HL-60 (cell line): ENCODE data around the gene WRNIP1.

ENCODE experiments used
- CTCF ChIP-seq: IDR thresholded peaks from one replicate; pipeline ENCODE4 v1.5.1; 2011; ENCODE audit warnings: low read length, control low read depth, inconsistent platforms; ENCODE audit not compliant: insufficient read depth
- GABPA ChIP-seq: IDR thresholded peaks from 2 replicates; pipeline ENCODE4 v1.6.1; 2012; ENCODE audit warnings: low read depth
- POLR2AphosphoS5 ChIP-seq: IDR thresholded peaks from 2 replicates; pipeline ENCODE4 v1.6.1; 2012; ENCODE audit warnings: low read depth
- REST ChIP-seq: IDR thresholded peaks from 2 replicates; pipeline ENCODE4 v1.6.1; 2012; ENCODE audit warnings: low read depth; ENCODE audit not compliant: insufficient replicate concordance
- SPI1 ChIP-seq: IDR thresholded peaks from 2 replicates; pipeline ENCODE4 v1.6.1; 2012; ENCODE audit warnings: low read depth, mild to moderate bottlenecking, borderline replicate concordance

GRCh38 chr6:2753110-2753489 is 12.1 kb upstream of the WRNIP1 start:
- TF ChIP-seq CTCF (no peak), POLR2AphosphoS5 (no peak), REST (no peak), SPI1 (no peak), GABPA (no peak)
